Pancreas (tissue), 10 donors: ENCODE data around the gene PAMR1. TPM values are rescaled to one million over a fixed set of nuclear protein-coding genes. Genes with fewer than 3 reads are reported as not detected.

Experiments used
- ATAC-seq, 4 donors: fragments of 200-7000 bp; cut with Tn5 transposase; one replicate each; pipeline versions ENCODE4 v1.8.0 to v1.9.1; 2020; ENCODE audit warnings: mild to moderate bottlenecking in 4 of 4, moderate library complexity in 4 of 4
- DNase-seq, 6 donors: peaks; one replicate each; pipeline ENCODE4 v3.0.0-alpha.2; 2020
- FAIRE-seq: peaks from 2 replicates; lab custom pipeline; 2012; peaks lifted over from hg19 to GRCh38; lab: Jason Lieb, UNC
- H3K27ac ChIP-seq, 4 donors: fragments of 200-600 bp; sonication (generic); 1 replicate in 3 of 4; 2 replicates in 1 of 4; pipeline versions ENCODE4 v1.5.0 to v1.8.0; 2020
- H3K27me3 ChIP-seq, 4 donors: fragments of 200-600 bp; one replicate each; pipeline ENCODE4 v1.8.0; 2021
- H3K36me3 ChIP-seq, 3 donors: fragments of 200-600 bp; sonication (generic) in 1 of 3; one replicate each; pipeline versions ENCODE4 v1.5.0 to v1.8.0; 2020 to 2021
- H3K4me1 ChIP-seq, 3 donors: fragments of 200-600 bp; one replicate each; pipeline ENCODE4 v1.8.0; 2021
- H3K4me3 ChIP-seq, 4 donors: fragments of 200-600 bp; sonication (generic) in 2 of 4; one replicate each; pipeline versions ENCODE4 v1.5.0 to v1.8.0; 2020 to 2021
- H3K9me3 ChIP-seq, 4 donors: fragments of 200-600 bp; one replicate each; pipeline ENCODE4 v1.8.0; 2021
- WGBS, 2 donors: extraction: QIAGEN DNeasy Blood & Tissue Kit; methylation state at CpG; one replicate each; pipeline ENCODE4 v1.1.7; 2013; 5-methylcytosine and 5-hydroxymethylcytosine counted together
- intact Hi-C, 3 donors: fragments of 100-400 bp; cut with DNase I; formaldehyde crosslinking; loops; one replicate each; pipeline versions ENCODE4 v1.11.1 to v1.14.2; 2022
- polyA plus RNA-seq, 2 donors: library from polyadenylated mRNA; stranded (reverse); fragments of 200-250 nt; gene quantifications; one replicate each; pipeline ENCODE4 v1.2.3, GENCODE V29; 2013
- total RNA-seq, 6 donors: library from RNA; stranded (reverse); fragmentation: NEBNext Ultra II Directional in 4 of 6; extraction: Animal tissue kit (Norgen Biotek cat#: 25700) in 4 of 6; gene quantifications; one replicate each; pipeline versions ENCODE4 v1.2.1 to v1.2.4, GENCODE V29; 2021 to 2023
- TF ChIP-seq, protein P1 (sequence below), 4 donors: fragments of 200-600 bp; sonication (generic) in 3 of 4; IDR thresholded peaks; one replicate each; pipeline versions ENCODE4 v1.5.0 to v1.8.0; 2021; ENCODE audit warnings: antibody characterized with exemption in 4 of 4
- donor health status: healthy with polysubstance abuse.
- donor health status: DM: no; HTN: no; CAD: no; lungs with moderate emphysema.
- donor health status: DM: no; HTN: no; CAD: no.
- donor health status: control.
- donor health status: control.
- donor health status: Bipolar disorder and iron deficiency.
- donor health status: DM: yes; HTN: yes; CAD: no.
- donor health status: DM: no; HTN: no; CAD: no.
- donor health status: DM: no; HTN: no; CAD: no.
- donor health status: DM: yes; HTN: yes; CAD: no.

The PAMR1 gene
- total and polyA plus RNA-seq, 8 donors: 0.42 to 4.8 (median 1.3) TPM

DNA sequence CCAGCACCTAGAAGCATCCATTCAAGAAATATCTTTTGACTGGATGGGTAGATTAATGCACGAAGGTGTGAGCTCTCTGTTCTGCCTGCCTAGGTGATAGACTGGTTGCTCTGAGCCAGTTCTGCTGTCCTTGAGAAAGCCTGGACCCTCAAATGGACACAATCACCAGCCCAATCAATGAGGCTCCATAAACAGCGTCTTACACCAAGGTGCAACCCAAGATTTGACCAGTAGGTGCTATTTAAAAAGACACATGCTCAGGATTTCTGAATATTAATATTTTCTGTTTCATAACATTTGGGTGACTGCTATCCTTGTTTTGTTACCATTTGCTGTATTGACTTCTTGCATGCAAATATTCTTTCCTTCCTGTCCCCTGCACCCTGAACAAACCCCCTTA is 39.0 kb downstream of the PAMR1 start:
- H3K36me3 ChIP-seq: no peaks in the 10 kb centered on the region
- intact Hi-C loops: no loop called here

GRCh38 chr11:35485656-35486322 is 39.6 kb downstream of the PAMR1 start:
- TF ChIP-seq, protein P1, sequence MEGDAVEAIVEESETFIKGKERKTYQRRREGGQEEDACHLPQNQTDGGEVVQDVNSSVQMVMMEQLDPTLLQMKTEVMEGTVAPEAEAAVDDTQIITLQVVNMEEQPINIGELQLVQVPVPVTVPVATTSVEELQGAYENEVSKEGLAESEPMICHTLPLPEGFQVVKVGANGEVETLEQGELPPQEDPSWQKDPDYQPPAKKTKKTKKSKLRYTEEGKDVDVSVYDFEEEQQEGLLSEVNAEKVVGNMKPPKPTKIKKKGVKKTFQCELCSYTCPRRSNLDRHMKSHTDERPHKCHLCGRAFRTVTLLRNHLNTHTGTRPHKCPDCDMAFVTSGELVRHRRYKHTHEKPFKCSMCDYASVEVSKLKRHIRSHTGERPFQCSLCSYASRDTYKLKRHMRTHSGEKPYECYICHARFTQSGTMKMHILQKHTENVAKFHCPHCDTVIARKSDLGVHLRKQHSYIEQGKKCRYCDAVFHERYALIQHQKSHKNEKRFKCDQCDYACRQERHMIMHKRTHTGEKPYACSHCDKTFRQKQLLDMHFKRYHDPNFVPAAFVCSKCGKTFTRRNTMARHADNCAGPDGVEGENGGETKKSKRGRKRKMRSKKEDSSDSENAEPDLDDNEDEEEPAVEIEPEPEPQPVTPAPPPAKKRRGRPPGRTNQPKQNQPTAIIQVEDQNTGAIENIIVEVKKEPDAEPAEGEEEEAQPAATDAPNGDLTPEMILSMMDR (IDR thresholded peaks at IDR 0.05): peak; percentile 70 to 92 (median 86)
- no peak overlapping the region for H3K4me3 ChIP-seq
- FAIRE-seq: no peak
- 10 to 13% methylated on average over 12 of the region's 12 CpGs for whole genome bisulfite sequencing, 2 donors
- H3K36me3 ChIP-seq: no peaks in the 10 kb centered on the region
- H3K27me3 ChIP-seq: no peaks in the 10 kb centered on the region
- peak; percentile 85 to 94 (median 92) for ATAC-seq
- H3K27ac ChIP-seq: no peak overlapping the region
- peak; percentile 45 to 87 (median 64) for DNase-seq
- intact Hi-C loops: no loop called here
- H3K4me1 ChIP-seq: peaks cover 5 to 10% (median 6%) of the 10 kb centered on the region in 3 donors
- H3K9me3 ChIP-seq: no peaks in the 10 kb centered on the region

More for the DNA sequence above, 39.0 kb downstream of the PAMR1 start:
- Histone ChIP-seq H3K27me3 (no peaks in the 10 kb centered on the region), H3K9me3 (no peaks in the 10 kb centered on the region), H3K27ac (no peak overlapping the region), H3K4me3 (no peak overlapping the region), H3K4me1 (peaks cover 5 to 10% (median 6%) of the 10 kb centered on the region in 3 donors)
- no peak for ATAC-seq
- TF ChIP-seq, protein P1 (IDR thresholded peaks at IDR 0.05): no peak
- DNase-seq: no peak
- 22 to 50% methylated on average over 2 of the region's 2 CpGs for WGBS, 2 donors
- no peak for FAIRE-seq

DNA sequence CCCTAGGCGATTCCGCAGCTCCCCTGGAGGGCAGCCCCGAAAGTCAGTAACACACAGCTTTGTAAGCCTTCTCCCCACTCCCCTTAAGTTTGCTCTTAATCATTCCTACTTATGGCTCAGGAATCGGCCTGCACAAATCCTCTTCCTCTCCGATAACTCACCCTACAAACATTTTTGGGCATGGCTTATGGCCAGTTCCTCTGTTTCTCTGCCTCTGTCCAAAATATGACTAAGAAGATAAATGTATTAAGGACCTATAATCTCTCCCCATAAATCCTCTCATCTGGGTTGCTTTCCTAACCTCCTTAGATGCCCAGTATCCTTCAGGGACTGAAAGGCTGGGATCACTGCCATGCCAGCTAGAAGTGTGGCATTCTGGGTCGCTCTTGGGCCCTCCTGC is 41.0 kb downstream of the PAMR1 start:
- no peak for DNase-seq
- H3K9me3 ChIP-seq: no peaks in the 10 kb centered on the region
- no peak for FAIRE-seq
- no peaks in the 10 kb centered on the region for H3K36me3 ChIP-seq
- TF ChIP-seq, protein P1 (IDR thresholded peaks at IDR 0.05): no peak
- ATAC-seq: no peak
- H3K4me3 ChIP-seq: no peak overlapping the region
- no peaks in the 10 kb centered on the region for H3K27me3 ChIP-seq
- H3K27ac ChIP-seq: no peak overlapping the region
- 93 to 95% methylated on average over 6 of the region's 6 CpGs for WGBS, 2 donors
- peaks cover 5 to 10% (median 6%) of the 10 kb centered on the region in 3 donors for H3K4me1 ChIP-seq
- intact Hi-C loops: no loop called here

- H3K4me1 ChIP-seq: peaks cover 5 to 10% (median 6%) of the 10 kb centered on the region in 3 donors
- no peak overlapping the region for H3K27ac ChIP-seq
- TF ChIP-seq, protein P1 (IDR thresholded peaks at IDR 0.05): no peak
- no peak for FAIRE-seq
- WGBS, 2 donors: 92 to 94% methylated on average over 3 of the region's 3 CpGs
- no peak overlapping the region for H3K4me3 ChIP-seq
- no peaks in the 10 kb centered on the region for H3K36me3 ChIP-seq
- DNase-seq: no peak
- intact Hi-C loops: no loop called here
- no peaks in the 10 kb centered on the region for H3K27me3 ChIP-seq
- no peak for ATAC-seq
- H3K9me3 ChIP-seq: no peaks in the 10 kb centered on the region
Observed at GRCh38 chr11:35483131-35483820, 42.1 kb downstream of the PAMR1 start.

- H3K9me3 ChIP-seq: no peaks in the 10 kb centered on the region
- FAIRE-seq (no peak), ATAC-seq (no peak), DNase-seq (no peak)
- no peak overlapping the region for H3K27ac ChIP-seq
- no peaks in the 10 kb centered on the region for H3K4me1 ChIP-seq
- no peaks in the 10 kb centered on the region for H3K27me3 ChIP-seq
- intact Hi-C loops: no loop called here
- 86 to 89% methylated on average over 5 of the region's 5 CpGs for whole genome bisulfite sequencing, 2 donors
- no peak overlapping the region for H3K4me3 ChIP-seq
- H3K36me3 ChIP-seq: no peaks in the 10 kb centered on the region
- TF ChIP-seq, protein P1 (IDR thresholded peaks at IDR 0.05): no peak
Observed at GRCh38 chr11:35479731-35480130, 45.7 kb downstream of the PAMR1 start.
